ENCODE data around the gene BCL3.

The BCL3 gene

DNA sequence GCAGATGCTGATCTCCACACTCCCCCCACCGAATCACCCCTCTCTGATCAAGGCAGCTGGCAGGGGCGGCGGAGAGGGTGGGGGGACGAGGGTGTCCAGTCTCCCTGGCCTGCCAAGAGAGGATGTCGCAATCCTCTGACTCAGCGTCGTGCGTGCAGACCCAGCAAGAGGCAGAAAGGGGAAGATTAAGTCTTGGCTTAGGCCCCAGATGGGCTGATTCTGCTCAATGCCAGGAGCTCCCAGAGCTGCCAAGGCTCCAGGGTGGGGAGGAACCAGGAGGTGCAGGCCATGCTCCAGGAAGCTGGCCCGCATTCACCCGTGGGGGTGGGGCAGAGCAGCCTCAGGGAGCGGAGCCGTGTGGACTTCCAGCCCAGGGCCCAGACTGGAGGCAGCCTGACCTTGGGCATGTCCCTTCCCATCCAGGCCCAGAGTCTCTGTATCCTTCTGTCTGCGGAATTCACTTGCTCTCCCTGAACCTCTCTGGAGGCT is 6.6 kb upstream of the BCL3 start:
- no peak for DNase-seq (ENCODE audit: low read depth in 2 of 2)

- no peak for DNase-seq (ENCODE audit: low read depth in 2 of 2)
These were observed 6.0 kb upstream of the BCL3 start for GRCh38 chr19:44742330-44743061.

GRCh38 chr19:44744871-44745332 is 3.6 kb upstream of the BCL3 start:
- no peak for DNase-seq (ENCODE audit: low read depth in 2 of 2)

DNA sequence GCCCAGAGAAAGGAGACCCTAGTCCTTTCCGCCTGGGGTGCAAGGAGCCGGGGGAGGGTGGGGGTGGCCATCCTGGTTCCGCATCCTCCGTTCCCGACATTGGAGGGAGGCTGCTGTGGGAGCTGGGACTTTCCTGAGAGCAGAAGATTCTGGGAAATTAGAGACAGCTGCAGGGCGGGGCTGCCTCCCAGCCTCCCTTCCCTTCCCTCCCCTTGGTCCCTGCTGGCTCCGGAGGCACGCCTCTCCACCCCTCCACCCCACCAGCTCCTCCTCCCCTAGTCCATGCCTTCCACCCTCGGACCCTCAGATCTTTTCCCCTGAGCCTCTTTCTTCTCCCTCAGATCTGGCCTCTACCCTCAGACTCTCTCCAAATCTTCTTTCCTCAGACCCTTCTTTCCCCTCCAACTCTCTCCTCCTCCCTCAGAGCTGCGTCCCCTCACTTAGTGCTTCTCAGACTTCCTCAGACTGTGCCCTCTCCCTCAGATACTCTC is 3.1 kb upstream of the BCL3 start:
- no peak for DNase-seq (ENCODE audit: low read depth in 2 of 2)

DNA sequence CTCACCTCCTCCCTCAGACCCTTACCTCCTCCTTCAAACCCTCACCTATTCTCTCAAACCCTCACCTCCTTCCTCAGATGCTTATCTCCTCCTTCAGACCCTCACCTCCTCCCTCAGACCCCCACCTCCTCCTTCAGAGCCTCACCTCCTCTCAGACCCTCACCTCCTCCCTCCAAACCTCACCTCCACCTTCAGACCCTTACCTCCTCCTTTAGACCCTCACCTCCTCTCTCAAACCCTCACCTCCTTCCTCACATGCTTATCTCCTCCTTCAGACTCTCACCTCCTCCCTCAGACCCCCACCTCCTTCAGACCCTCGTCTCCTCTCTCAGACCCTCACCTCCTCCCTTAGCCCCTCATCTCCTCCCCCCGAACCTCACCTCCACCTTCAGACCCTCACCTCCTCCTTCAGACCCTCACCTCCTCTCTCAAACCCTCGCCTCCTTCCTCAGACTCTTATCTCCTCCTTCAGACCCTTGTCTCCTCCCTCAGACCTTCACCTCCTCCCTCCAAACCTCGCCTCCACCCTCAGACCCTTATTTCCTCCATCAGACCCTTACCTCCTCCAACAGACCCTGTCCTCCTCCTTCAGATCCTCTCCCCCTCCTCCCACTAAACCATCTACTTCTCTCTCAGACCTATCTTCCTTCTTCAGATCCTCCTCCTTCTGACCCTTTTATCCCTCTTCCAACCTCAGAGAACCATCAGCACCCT is 2.5 kb upstream of the BCL3 start:
- no peak for DNase-seq (ENCODE audit: low read depth in 2 of 2)

DNA sequence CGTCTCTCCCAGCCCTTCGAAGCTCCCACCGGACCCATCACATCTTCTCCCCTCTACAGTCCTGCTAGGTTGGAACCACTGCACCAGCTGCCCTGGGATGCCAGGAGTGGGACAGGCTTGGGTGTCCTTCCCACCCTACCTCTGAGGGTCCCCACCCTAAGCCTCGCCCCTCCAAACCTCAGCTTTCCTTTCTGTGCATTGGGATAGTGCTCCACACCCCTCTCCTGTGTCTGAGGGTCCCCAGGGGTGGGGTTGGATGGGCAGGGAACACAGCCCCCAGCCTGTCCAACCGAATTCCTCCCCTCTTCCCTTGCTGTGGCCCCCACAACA is 1.9 kb upstream of the BCL3 start:
- no peak for DNase-seq (ENCODE audit: low read depth in 2 of 2)

DNA sequence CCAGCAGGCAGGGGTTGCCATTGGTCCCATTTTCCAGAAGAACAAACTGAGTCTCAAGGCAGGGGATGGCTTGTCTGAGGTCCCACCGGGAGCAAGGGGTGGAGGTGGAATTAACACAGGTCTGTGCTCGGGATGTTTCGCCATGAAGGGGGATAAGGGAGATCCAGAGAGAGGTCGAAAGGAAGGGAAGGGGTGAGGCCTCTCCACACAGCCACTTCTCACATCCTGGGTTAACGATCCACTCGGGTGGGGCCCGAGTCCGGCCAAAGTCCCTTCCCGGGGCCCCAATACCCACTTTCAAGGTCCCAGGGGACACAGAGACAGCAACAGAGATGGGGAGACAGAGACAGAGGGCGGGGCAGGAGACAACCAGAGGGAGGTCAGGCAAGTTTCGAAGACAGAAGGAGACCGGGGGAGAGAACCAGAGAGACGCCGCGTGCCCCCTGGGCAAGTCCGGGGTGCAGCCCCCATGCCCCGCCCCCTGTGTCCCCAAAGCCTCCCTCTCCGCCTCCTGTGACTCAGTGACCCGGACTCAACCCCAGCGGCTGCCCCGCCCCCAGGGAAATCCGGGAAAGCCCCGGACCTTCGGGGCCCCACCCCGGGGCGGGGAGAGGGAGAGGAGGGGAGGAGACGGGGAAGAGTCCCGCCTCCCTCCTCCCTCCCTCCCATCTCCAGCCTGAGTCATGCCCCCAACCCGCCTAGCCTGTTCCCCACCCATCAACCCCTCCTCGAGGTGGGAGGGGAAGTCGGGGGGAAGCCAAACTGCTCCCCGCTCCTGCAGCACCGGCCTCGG is 1.4 kb upstream of the BCL3 start:
- peak; percentile 87 to 90 for DNase-seq (ENCODE audit: low read depth in 2 of 2)

- DNase-seq (ENCODE audit: low read depth in 2 of 2), result peak in 1 of 2 donors; percentile 22
These were observed 626 bp upstream of the BCL3 start for GRCh38 chr19:44747739-44748425.

GRCh38 chr19:44749292-44749691 is 784 bp downstream of the BCL3 start:
- no peak for DNase-seq (ENCODE audit: low read depth in 2 of 2)

- DNase-seq (ENCODE audit: low read depth in 2 of 2), result no peak
These were observed 1.5 kb downstream of the BCL3 start for GRCh38 chr19:44749994-44750393.

DNA sequence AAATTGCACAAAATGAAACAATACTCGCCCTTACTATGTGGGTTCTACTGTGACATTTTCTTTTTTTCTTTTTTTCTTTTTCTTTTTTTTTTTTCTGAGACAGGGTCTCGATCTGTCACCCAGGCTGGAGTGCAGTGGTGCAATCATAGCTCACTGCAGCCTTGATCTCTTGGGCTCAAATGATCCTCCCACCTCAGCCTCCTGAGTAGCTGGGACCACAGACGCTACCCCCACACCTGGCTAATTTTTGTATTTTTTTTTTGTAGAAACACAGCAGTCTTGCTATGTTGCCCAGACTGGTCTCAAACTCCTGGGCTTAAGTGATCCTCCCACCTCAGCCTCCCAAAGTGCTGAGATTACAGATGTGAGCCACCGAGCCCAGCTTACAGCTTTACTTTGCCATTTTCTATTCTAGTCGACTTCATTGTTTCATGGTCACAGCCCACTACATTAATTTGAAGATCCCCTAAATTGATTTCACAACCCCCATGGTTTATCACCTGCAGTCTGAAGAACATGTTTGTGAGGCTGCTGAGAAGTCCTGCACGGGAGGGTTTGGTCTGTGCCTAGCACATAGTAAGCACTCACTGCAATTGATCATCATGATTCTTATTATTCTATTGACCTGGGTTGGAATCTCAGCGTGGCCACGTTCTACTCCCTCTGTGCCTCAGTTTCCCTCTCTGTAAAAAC is 3.8 kb downstream of the BCL3 start:
- no peak for DNase-seq (ENCODE audit: low read depth in 2 of 2)

DNA sequence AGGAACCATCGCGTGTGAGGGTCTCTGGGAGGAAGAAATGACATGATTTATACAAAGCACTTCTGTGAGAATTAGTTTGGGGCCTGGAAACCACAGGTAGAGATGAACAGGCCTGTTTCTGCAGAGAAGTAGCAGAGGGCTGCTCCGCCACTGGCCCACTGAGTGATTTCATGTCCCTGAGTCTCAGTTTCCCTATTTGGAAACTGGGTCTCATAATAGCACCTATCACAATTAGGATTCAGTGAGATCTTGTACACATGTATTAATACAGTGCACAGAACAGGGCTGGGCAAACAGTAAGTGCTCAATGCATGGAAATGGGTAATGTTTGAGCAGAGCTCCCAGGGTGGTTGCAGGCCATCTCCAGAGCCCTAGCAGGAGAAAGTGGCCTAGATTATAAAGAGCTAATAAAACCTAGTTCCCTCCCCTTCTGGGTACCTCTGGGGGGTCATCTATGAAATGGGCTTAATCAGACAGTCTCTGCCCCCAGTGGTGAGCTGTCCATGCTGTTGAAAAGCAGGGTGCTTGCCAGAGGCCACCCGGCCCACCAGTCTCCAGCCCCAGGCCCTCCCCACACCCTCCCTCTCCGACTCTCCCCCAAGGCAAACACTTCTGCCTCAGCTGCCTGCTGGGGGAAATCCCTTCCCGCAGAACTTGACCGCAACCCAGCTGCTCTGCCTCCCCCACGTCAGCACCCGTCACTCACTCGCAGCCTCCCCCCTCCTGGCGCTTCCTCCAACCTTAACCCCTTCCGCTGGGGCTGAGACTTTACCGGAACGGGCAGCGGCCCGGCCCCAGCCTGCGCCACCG is 4.5 kb downstream of the BCL3 start:
- DNase-seq (ENCODE audit: low read depth in 2 of 2), result peak; percentile 91 to 93

DNA sequence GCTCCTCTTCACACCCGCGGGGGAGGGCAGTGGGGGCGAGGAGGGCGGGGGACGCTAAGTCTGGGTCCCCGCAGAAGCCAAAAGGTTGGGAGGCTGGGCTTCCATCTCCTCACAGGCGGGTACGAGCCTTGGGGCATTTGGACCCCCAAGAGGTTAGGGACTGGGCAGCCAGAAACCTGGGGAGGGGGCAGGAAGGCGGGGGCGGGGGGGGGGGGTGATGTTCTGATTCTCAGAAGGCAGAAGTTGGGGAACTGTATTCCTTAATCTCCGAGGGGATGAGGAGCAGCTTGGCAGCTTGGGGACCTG is 5.1 kb downstream of the BCL3 start:
- no peak for DNase-seq (ENCODE audit: low read depth in 2 of 2)

GRCh38 chr19:44753932-44754749 is 5.6 kb downstream of the BCL3 start:
- DNase-seq (ENCODE audit: low read depth in 2 of 2), result peak; percentile 79 to 91

GRCh38 chr19:44754750-44755080 is 6.2 kb downstream of the BCL3 start:
- DNase-seq (ENCODE audit: low read depth in 2 of 2), result no peak

GRCh38 chr19:44755219-44755618 is 6.7 kb downstream of the BCL3 start:
- DNase-seq (ENCODE audit: low read depth in 2 of 2), result no peak

- DNase-seq (ENCODE audit: low read depth in 2 of 2), result no peak
These were observed 7.6 kb downstream of the BCL3 start for GRCh38 chr19:44756089-44756562.

DNA sequence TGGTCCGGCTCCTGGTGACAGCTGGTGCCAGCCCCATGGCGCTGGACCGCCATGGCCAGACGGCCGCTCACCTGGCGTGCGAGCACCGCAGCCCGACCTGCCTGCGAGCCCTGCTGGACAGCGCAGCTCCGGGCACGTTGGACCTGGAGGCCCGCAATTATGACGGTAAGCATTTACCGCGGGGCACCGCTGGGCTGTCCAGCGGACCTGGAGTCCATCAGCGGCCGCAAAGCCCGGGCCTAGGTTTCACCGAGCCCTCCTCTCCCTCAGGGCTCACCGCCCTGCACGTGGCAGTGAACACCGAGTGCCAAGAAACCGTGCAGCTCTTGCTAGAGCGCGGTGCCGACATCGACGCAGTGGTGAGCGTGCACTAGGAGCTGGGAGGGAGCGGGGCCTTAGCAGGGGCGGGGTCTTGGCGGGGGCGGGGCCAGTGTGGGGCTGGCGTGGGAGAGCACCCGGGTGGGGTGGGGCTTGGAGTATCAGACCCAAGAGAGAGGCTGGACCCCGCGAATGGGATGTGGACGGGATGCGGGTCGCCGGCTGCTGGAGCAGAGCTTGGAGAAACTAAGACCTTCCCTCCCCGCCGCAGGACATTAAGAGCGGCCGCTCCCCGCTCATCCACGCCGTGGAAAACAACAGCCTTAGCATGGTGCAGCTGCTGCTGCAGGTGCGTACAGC is 8.7 kb downstream of the BCL3 start:
- DNase-seq (ENCODE audit: low read depth in 2 of 2), result no peak

All from stimulated activated CD8-positive, alpha-beta memory T cell treated with anti-CD3 and anti-CD28 coated beads, Interleukin-2, amount 100 ng/mL, for 48 hours (primary cell).